Cardiac septum (tissue), 1 donor: ENCODE data around the gene CA5A. TPM values are rescaled to one million over a fixed set of nuclear protein-coding genes. Genes with fewer than 3 reads are reported as not detected.
"Not testable (repeated sequence)": the region's sequence is repeated elsewhere in the genome, so short reads cannot be mapped to it uniquely, and the experiment has no call there.

ENCODE experiments used
- DNase-seq: peaks from one replicate; pipeline ENCODE4 v3.0.0-alpha.2; 2020; ENCODE audit warnings: low spot score
- intact Hi-C: fragments of 100-400 bp; cut with DNase I; formaldehyde crosslinking; loops from one replicate; pipeline ENCODE4 v1.14.0; 2022
- total RNA-seq: library from RNA; stranded (reverse); fragmentation: NEBNext Ultra II Directional; extraction: Animal tissue kit (Norgen Biotek cat#: 25700); gene quantifications from one replicate; pipeline ENCODE4 v1.2.1, GENCODE V29; 2021
- donor health status: DM: no; HTN: no; CAD: no.

CA5A gene
- total RNA-seq, 1 donor from 2014 or later = not detected

GRCh38 chr16:87905521-87905920, 30.8 kb downstream of the CA5A start:
- intact Hi-C loops = loop anchor here (5.0 kb wide), 1 partner anchor 53 kb away; no protein-coding TSS in a partner anchor
- not testable (repeated sequence) for DNase-seq

DNA sequence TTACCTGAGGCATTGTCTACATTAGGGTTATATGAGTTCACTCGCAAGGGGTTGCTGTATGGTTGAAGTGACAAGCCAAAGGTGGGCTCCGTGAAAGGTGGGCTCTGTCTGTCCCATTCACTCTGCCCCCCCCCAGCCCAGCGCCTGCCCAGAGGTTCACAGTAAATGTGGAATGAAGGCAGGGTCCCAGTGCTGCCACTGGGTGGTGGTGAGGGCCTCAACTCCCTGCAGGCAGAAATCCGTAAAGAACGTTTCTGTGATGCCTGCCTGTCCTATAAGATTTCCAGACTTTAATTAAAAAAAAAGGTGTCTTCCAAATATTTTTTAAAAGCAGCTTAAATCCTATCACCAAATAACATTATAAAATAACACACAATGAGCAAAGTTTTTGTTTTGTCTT, 31.4 kb downstream of the CA5A start:
- intact Hi-C loops = loop anchor here (5.0 kb wide), 1 partner anchor 53 kb away; no protein-coding TSS in a partner anchor

GRCh38 chr16:87900489-87900888, 35.8 kb downstream of the CA5A start:
- DNase-seq, intact Hi-C loops: not testable (repeated sequence)

More for the DNA sequence above, 31.4 kb downstream of the CA5A start:
- DNase-seq = not testable (repeated sequence)

DNA sequence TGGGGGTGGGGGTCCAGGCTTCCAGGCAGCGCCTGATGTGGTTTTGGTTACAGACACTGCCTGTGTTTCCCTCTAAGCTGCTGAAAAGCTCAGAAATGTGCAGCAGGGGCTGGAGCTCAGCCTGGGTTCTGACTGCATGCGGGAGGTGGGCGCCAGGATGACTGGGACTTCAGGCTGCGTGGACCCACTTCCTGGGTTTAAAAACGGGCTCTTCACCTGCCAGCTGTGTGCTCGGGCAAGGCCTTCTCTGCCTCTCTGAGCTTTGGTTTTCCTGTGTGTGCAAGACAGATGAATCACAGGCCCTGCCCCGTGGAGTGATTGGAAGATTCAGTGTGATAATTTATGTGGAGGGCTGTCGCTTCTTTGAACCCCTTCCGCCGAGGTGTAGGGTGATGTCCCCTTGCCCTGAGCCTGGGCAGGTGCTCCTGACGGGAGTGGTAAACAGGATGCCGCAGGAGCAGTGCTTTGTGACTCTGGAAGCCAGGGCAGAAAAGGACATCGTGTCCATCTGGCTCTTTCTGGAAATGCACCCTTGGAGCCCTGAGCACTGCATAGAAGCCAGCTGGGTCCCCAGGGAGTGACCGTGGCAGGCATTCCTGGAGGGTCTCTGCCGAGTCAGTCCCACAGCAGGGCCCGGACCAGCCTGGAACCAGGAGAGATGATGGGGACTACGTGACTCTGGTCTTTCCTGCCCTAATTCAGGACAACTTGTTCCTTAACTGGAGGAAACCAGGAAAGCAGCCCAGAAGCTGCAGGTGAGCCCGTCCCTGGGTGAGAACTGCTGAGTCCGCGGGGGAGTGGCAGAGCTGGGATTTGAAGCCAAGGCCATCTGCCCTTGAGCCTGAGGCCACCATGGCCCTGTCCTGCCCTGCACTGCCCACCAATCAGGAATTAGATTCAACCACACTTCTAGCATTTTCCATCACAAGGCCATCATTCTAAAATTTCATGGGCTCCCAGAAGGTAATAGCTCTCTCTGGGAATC, 38.5 kb downstream of the CA5A start:
- no peak for DNase-seq
- intact Hi-C loops = no loop called here

- intact Hi-C loops, DNase-seq: not testable (repeated sequence)
Observed at GRCh38 chr16:87896924-87897520, 39.3 kb downstream of the CA5A start.

- DNase-seq, intact Hi-C loops: not testable (repeated sequence)
Observed at GRCh38 chr16:87896176-87896890, 40.0 kb downstream of the CA5A start.

GRCh38 chr16:87895641-87896141, 40.6 kb downstream of the CA5A start:
- no peak for DNase-seq
- intact Hi-C loops = no loop called here

DNA sequence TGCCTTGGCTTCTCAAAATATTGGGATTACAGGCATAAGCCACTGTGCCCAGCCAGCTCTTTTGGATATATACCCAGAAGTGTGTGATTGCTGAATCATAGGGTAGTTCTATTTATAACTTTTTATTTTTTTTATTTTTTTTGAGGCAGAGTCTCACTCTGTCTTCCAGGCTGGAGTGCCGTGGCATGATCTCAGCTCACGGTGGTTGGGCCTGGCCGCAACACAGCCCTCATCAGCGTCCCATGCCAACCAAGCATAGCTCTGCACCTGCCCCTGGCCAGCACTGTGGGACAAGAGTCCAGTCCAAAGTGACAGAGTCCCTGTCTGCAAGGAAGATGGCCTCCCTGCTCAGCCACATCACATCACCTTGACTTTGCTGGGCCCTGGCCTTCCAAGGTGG, 42.3 kb downstream of the CA5A start:
- intact Hi-C loops = not testable (repeated sequence)

GRCh38 chr16:87891764-87892163, 44.6 kb downstream of the CA5A start:
- intact Hi-C loops = no loop called here
- no peak for DNase-seq

More for the DNA sequence above, 42.3 kb downstream of the CA5A start:
- not testable (repeated sequence) for DNase-seq

- intact Hi-C loops, DNase-seq: not testable (repeated sequence)
Observed at GRCh38 chr16:87889762-87890161, 46.6 kb downstream of the CA5A start.

GRCh38 chr16:87888346-87888745, 48.0 kb downstream of the CA5A start:
- DNase-seq, intact Hi-C loops: not testable (repeated sequence)

- intact Hi-C loops, DNase-seq: not testable (repeated sequence)
Observed at GRCh38 chr16:87887931-87888330, 48.4 kb downstream of the CA5A start.

- intact Hi-C loops, DNase-seq: not testable (repeated sequence)
Observed at GRCh38 chr16:87885371-87885967, 50.9 kb downstream of the CA5A start.

DNA sequence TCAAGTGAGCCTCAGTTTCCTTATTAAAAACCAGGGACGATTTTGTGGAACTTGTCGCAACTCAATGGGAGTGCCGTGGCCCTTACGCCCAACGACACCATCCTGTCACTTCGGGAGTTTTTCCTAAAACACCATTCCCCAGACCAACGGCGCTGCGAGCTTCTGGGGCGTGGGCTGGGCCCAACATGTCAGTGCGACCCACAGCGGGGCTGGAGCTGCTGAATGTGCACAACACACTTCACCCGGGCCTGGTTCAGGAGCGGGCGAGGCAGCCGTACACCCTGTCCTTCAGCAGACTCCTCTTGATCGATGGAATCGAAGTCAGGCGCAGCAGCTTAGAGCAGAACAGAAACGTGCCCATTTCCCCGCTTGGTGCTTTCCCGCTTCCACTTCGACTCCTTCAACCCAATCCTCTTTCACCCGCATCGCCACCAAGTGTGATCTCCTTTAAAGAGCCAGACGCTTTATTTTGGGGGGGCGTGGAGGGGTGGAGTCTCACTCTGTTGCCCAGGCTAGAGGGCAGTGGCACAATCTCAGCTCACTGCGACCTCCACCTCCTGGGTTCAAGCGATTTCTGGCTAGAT, 53.8 kb downstream of the CA5A start:
- intact Hi-C loops = no loop called here
- DNase-seq = no peak

GRCh38 chr16:87881324-87882200, 54.8 kb downstream of the CA5A start:
- intact Hi-C loops = no loop called here
- no peak for DNase-seq

DNA sequence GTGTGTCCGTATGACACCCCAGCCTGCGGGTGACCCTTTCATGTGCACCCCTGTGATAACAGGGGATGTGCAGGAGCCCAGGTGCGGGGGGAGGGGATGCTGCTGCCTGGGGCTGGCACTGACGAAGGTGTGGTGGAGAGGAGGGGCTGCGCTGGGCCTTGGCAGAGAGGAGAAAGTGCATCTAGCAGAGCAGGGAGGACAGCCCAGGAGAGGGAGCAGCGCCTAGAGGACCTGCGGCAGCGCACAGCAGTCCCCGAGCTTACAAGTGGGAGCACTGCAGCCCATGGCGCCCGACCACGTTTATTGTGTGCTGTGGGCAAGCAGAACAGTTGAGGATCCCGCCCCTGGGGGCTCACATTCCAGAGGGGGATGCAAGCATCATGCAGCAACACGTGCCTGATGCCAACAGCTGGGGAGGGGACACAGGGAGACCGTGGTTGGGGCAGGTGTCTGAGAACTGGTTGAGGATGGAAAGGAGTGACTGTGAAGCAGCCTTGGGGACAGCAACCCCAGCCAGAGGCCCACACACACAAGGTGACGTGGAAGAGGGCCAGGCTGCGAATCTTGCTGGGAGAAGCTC, 56.1 kb downstream of the CA5A start:
- intact Hi-C loops = no loop called here
- no peak for DNase-seq

DNA sequence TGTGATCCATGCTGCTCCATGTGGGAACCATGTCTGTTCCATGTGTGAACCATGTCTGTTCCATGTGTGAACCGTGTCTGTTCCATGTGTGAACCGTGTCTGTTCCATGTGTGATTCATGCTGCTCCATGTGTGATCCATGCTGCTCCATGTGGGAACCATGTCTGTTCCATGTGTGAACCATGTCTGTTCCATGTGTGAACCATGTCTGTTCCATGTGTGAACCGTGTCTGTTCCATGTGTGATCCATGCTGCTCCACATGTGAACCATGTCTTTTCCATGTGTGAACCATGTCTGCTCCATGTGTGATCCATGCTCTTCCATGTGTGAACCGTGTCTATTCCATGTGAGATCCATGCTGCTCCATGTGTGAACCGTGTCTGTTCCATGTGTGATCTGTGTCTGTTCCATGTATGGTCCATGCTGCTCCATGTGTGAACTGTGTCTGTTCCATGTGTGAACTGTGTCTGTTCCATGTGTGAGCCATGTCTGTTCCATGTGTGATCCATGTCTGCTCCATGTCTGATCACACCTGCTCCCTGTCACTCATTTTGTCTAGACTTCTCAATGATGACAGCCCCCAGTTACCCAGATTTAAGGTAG, 56.8 kb downstream of the CA5A start:
- DNase-seq, intact Hi-C loops: not testable (repeated sequence)
